Smooth muscle cell (in vitro differentiated cells): ENCODE results near the gene RAP1A. TPM values are rescaled to one million over a fixed set of nuclear protein-coding genes. Genes with fewer than 3 reads are reported as not detected.

ENCODE experiments used
- DNase-seq: peaks from one replicate; lab custom pipeline; 2025; ENCODE audit not compliant: unreplicated experiment; lab: John Stamatoyannopoulos, UW
- H2AFZ ChIP-seq: fragments of 200-600 bp; sonication (generic); 2 replicates; pipeline ENCODE4 v1.6.0; 2016; ENCODE audit warnings: antibody characterized with exemption, low read depth, mild to moderate bottlenecking
- H3F3A ChIP-seq: fragments of 200-600 bp; sonication (generic); 2 replicates; pipeline ENCODE4 v1.6.0; 2017; ENCODE audit warnings: antibody characterized with exemption, low read depth
- H3K27ac ChIP-seq: fragments of 200-600 bp; sonication (generic); 2 replicates; pipeline ENCODE4 v1.5.1; 2016; ENCODE audit warnings: low read depth, mild to moderate bottlenecking
- H3K27me3 ChIP-seq: fragments of 200-600 bp; sonication (generic); 2 replicates; pipeline ENCODE4 v1.6.1; 2016; ENCODE audit warnings: low read depth, mild to moderate bottlenecking
- H3K36me3 ChIP-seq: fragments of 200-600 bp; sonication (generic); 2 replicates; pipeline ENCODE4 v1.5.1; 2016; ENCODE audit warnings: low read depth
- H3K4me1 ChIP-seq: fragments of 200-600 bp; sonication (generic); 2 replicates; pipeline ENCODE4 v1.5.1; 2016; ENCODE audit warnings: low read depth
- H3K4me2 ChIP-seq: fragments of 200-600 bp; sonication (generic); 2 replicates; pipeline ENCODE4 v1.6.0; 2016; ENCODE audit warnings: mild to moderate bottlenecking
- H3K4me3 ChIP-seq: fragments of 200-600 bp; sonication (generic); 2 replicates; pipeline ENCODE4 v1.5.1; 2016; ENCODE audit warnings: mild to moderate bottlenecking
- H3K79me2 ChIP-seq: fragments of 200-600 bp; sonication (generic); 2 replicates; pipeline ENCODE4 v1.6.0; 2016; ENCODE audit warnings: low read depth, mild to moderate bottlenecking
- H3K9ac ChIP-seq: fragments of 200-600 bp; sonication (generic); 2 replicates; pipeline ENCODE4 v1.6.0; 2016; ENCODE audit warnings: low read depth
- H3K9me3 ChIP-seq: fragments of 200-600 bp; sonication (generic); replicated peaks from 2 replicates; pipeline ENCODE4 v1.5.1; 2016; ENCODE audit warnings: low read depth
- H4K20me1 ChIP-seq: fragments of 200-600 bp; sonication (generic); 2 replicates; pipeline ENCODE4 v1.6.0; 2016; ENCODE audit warnings: low read depth
- CTCF ChIP-seq: fragments of 200-600 bp; sonication (generic); IDR thresholded peaks from 2 replicates; pipeline ENCODE4 v1.5.1; 2017; ENCODE audit warnings: borderline replicate concordance, mild to moderate bottlenecking, antibody characterized with exemption; ENCODE audit not compliant: insufficient read depth, poor library complexity, severe bottlenecking
- WGBS: methylation state at CpG from one replicate; pipeline ENCODE4 v1.1.7; 2016; ENCODE audit warnings: low lambda C conversion rate; 5-methylcytosine and 5-hydroxymethylcytosine counted together
- polyA plus RNA-seq: library from polyadenylated mRNA; unstranded; fragments of >200 nt; fragmentation: Nextera tagmentation; extraction: Ambion mirVana; gene quantifications from 2 replicates; pipeline ENCODE4 v1.2.1, GENCODE V29; 2016
- total RNA-seq: library from RNA; depleted of rRNA; stranded (reverse); fragments of >200 nt; gene quantifications from 2 replicates; pipeline ENCODE4 v1.2.3, GENCODE V29; 2014

The RAP1A gene
- total and polyA plus RNA-seq, 2 experiments from 2014 or later = 36.8 to 64.9 TPM

DNA sequence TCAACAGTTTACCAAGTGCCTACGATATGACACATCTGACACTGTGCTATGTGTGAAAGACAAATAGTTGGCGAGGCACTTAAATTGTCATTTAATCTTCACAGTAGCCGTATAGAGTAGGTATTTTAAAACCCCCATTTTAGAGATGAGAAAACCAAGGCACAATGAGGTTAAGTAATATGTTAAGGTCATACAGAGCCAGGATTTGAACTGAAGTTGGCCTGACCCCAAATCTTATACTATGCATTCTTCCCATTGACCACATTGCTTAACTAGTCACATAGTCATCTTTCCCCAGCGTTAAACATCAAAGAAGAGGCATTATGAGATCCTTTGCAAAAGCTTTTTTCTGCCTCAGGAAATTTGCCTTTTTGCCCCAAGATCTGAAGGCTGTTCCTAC lies 115.7 kb downstream of the RAP1A start:
- Histone ChIP-seq H3K27ac (no peak overlapping the region), H3K36me3 (no peaks in the 10 kb centered on the region), H2AFZ (no peak overlapping the region), H3K9me3 (no peaks in the 10 kb centered on the region), H3K9ac (no peak overlapping the region), H3K27me3 (no peaks in the 10 kb centered on the region), H3K4me3 (no peak overlapping the region), H4K20me1 (peaks cover 26% of the 10 kb centered on the region), H3K79me2 (no peaks in the 10 kb centered on the region), H3K4me2 (no peak overlapping the region), H3F3A (peaks cover 9% of the 10 kb centered on the region), H3K4me1 (peaks cover 26% of the 10 kb centered on the region)
- DNase-seq = no peak
- no peak for TF ChIP-seq CTCF
- 80% methylated on average over 4 of the region's 4 CpGs for WGBS

DNA sequence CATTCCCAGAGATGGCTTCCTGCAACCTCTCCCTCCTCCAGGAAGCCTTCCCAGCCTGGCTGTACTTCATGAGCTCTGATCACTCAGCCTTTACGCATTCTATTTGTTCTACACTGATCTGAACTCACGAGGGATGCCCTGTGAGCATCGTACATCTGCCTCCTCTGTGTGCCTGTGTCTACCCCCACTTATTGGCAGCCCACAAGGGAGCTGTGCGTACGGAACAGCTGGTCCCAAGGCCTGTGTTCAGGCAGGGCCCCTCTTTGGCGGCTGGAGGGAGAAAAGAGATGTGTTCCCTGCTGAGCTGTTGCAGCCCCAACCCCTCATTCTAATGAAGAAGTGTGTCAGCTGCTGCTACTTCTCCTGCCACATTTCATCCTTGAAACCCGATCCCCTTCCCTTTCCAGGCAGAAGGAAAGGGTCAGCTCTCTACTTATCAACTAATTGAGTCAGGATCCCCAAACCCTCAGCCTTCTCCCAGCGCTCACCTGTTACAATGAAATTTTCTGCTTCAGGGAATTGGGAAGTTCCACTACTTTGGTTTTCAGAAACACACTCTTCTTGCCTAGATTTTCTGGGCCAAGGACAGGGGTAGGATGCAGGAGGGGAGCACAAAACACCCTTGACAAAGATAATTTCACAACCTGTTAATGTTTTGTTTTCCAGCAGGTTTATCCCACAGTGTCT lies 116.4 kb downstream of the RAP1A start:
- TF ChIP-seq CTCF = no peak
- Histone ChIP-seq H3K4me3 (no peak overlapping the region), H3K36me3 (no peaks in the 10 kb centered on the region), H2AFZ (no peak overlapping the region), H3K9ac (no peak overlapping the region), H3K4me1 (peaks cover 26% of the 10 kb centered on the region), H3K9me3 (no peaks in the 10 kb centered on the region), H3K27ac (no peak overlapping the region), H3K4me2 (no peak overlapping the region), H4K20me1 (peaks cover 22% of the 10 kb centered on the region), H3F3A (peaks cover 9% of the 10 kb centered on the region), H3K27me3 (peaks cover 1% of the 10 kb centered on the region), H3K79me2 (no peaks in the 10 kb centered on the region)
- DNase-seq = no peak
- 68% methylated on average over 8 of the region's 8 CpGs for WGBS

GRCh38 chr1:111736548-111737215 lies 117.1 kb downstream of the RAP1A start:
- Histone ChIP-seq H3K4me3 (no peak overlapping the region), H4K20me1 (peaks cover 18% of the 10 kb centered on the region), H3K79me2 (no peaks in the 10 kb centered on the region), H3K27ac (no peak overlapping the region), H3F3A (peaks cover 9% of the 10 kb centered on the region), H3K27me3 (peaks cover 7% of the 10 kb centered on the region), H2AFZ (no peak overlapping the region), H3K4me1 (peaks cover 26% of the 10 kb centered on the region), H3K9me3 (no peaks in the 10 kb centered on the region), H3K36me3 (no peaks in the 10 kb centered on the region), H3K4me2 (peak overlapping the region; percentile 85), H3K9ac (no peak overlapping the region)
- no peak for TF ChIP-seq CTCF
- WGBS = 75% methylated on average over 4 of the region's 4 CpGs
- DNase-seq = no peak
